HCT116 (cell line): Measurements from ENCODE around the gene TREML1.

Experiments
- EZH2 ChIP-seq: fragments of 200-600 bp; sonication (generic); IDR thresholded peaks from 2 replicates; pipeline ENCODE4 v1.6.1; 2017; ENCODE audit warnings: antibody characterized with exemption, mixed run types
- POLR2A ChIP-seq: IDR thresholded peaks from 2 replicates; pipeline ENCODE4 v1.7.0; 2011; ENCODE audit warnings: borderline replicate concordance; ENCODE audit not compliant: insufficient read depth, insufficient read length; ENCODE audit errors: extremely low read depth
- REST ChIP-seq: IDR thresholded peaks from 2 replicates; pipeline ENCODE4 v1.6.1; 2012; ENCODE audit warnings: low read depth
- ZNF274 ChIP-seq: fragments of 200-500 bp; sonication (Bioruptor generic); IDR thresholded peaks from 2 replicates; pipeline ENCODE4 v1.6.1; 2014; ENCODE audit warnings: mild to moderate bottlenecking, low read depth, low read length, inconsistent platforms
- TF ChIP-seq, protein P1 (sequence below), 3 experiments: fragments of 200-600 bp in 1 of 3; sonication (generic) in 1 of 3; IDR thresholded peaks in 2 of 3; conservative IDR thresholded peaks in 1 of 3; 2 replicates each; pipeline ENCODE4 v1.5.1; 2012 to 2017; ENCODE audit warnings: low read depth in 2 of 3, low read length in 2 of 3, antibody characterized with exemption in 1 of 3, borderline replicate concordance in 1 of 3, control low read depth in 1 of 3, mild to moderate bottlenecking in 1 of 3, mixed read lengths in 1 of 3, mixed run types in 1 of 3, moderate library complexity in 1 of 3; ENCODE audit not compliant: insufficient read depth in 1 of 3

DNA sequence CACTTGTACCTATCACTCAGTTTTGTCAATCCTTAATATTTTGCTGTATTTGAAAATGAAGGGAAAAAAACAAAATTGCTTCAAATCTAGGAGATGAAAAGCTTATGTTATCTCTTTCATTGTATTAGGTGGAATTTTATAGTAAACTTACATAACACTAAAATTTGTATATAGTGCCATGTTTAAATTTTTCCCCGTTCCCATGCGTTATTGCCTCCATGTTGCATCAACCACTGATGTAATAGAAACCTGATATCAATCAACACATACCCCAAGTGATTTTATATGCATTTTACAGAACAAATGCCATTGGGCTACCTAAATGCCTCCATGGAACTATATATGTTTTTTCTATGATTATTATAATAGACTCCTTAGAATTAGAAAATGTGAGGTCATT, 23.5 kb upstream of the TREML1 start:
- TF ChIP-seq, protein P1, sequence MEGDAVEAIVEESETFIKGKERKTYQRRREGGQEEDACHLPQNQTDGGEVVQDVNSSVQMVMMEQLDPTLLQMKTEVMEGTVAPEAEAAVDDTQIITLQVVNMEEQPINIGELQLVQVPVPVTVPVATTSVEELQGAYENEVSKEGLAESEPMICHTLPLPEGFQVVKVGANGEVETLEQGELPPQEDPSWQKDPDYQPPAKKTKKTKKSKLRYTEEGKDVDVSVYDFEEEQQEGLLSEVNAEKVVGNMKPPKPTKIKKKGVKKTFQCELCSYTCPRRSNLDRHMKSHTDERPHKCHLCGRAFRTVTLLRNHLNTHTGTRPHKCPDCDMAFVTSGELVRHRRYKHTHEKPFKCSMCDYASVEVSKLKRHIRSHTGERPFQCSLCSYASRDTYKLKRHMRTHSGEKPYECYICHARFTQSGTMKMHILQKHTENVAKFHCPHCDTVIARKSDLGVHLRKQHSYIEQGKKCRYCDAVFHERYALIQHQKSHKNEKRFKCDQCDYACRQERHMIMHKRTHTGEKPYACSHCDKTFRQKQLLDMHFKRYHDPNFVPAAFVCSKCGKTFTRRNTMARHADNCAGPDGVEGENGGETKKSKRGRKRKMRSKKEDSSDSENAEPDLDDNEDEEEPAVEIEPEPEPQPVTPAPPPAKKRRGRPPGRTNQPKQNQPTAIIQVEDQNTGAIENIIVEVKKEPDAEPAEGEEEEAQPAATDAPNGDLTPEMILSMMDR (IDR thresholded peaks at IDR 0.05 in 2 of 3, conservative IDR thresholded peaks at IDR 0.05 in 1 of 3; ENCODE audit: borderline replicate concordance in 1 of 3, insufficient read depth in 1 of 3, low read depth in 2 of 3, low read length in 2 of 3) = no peak
- TF ChIP-seq POLR2A = no peak
- no peak for TF ChIP-seq REST
- no peak for TF ChIP-seq EZH2
- TF ChIP-seq ZNF274 = no peak
